CD4-positive, alpha-beta T cell treated with Interleukin-2 at 100 ng/mL for 4 hours (primary cell): Measurements from ENCODE around the gene STRBP.
"Not testable (repeated sequence)": the region's sequence is repeated elsewhere in the genome, so short reads cannot be mapped to it uniquely, and the experiment has no call there.

ENCODE experiments used
- DNase-seq: peaks from one replicate; pipeline ENCODE4 v3.0.0-alpha.2; 2020; ENCODE audit warnings: low spot score

STRBP gene

GRCh38 chr9:123268465-123269259, at the start of gene STRBP:
STRBP (minus strand) TSS chr9:123268586; CDS start chr9:123184134, 84,452 bp downstream.
- peak; percentile 93 for DNase-seq

GRCh38 chr9:123316053-123316718, 47.8 kb upstream of the STRBP start:
- DNase-seq = no peak

GRCh38 chr9:123315635-123316034, 47.2 kb upstream of the STRBP start:
- no peak for DNase-seq

- no peak for DNase-seq
Observed at GRCh38 chr9:123314617-123315016, 46.2 kb upstream of the STRBP start.

- no peak for DNase-seq
Observed at GRCh38 chr9:123312306-123312877, 44.0 kb upstream of the STRBP start.

GRCh38 chr9:123311250-123311752, 42.9 kb upstream of the STRBP start:
- no peak for DNase-seq

- DNase-seq = no peak
Observed at GRCh38 chr9:123310551-123311249, 42.3 kb upstream of the STRBP start.

- DNase-seq = no peak
Observed at GRCh38 chr9:123309611-123310010, 41.2 kb upstream of the STRBP start.

GRCh38 chr9:123305879-123306278, 37.5 kb upstream of the STRBP start:
- DNase-seq = no peak

GRCh38 chr9:123304340-123304691, 35.9 kb upstream of the STRBP start:
- DNase-seq = no peak

- no peak for DNase-seq
Observed at GRCh38 chr9:123302348-123303214, 34.2 kb upstream of the STRBP start.

GRCh38 chr9:123301936-123302335, 33.5 kb upstream of the STRBP start:
- not testable (repeated sequence) for DNase-seq

GRCh38 chr9:123300554-123300953, 32.2 kb upstream of the STRBP start:
- DNase-seq = no peak

GRCh38 chr9:123299558-123300126, 31.3 kb upstream of the STRBP start:
- DNase-seq = no peak

- DNase-seq = no peak
Observed at GRCh38 chr9:123296174-123296573, 27.8 kb upstream of the STRBP start.

- no peak for DNase-seq
Observed at GRCh38 chr9:123291736-123292135, 23.4 kb upstream of the STRBP start.

GRCh38 chr9:123290764-123291163, 22.4 kb upstream of the STRBP start:
- no peak for DNase-seq

GRCh38 chr9:123287639-123288038, 19.3 kb upstream of the STRBP start:
- no peak for DNase-seq

GRCh38 chr9:123286324-123286723, 17.9 kb upstream of the STRBP start:
- DNase-seq = no peak

- DNase-seq = no peak
Observed at GRCh38 chr9:123284656-123285055, 16.3 kb upstream of the STRBP start.

- DNase-seq = no peak
Observed at GRCh38 chr9:123283455-123283854, 15.1 kb upstream of the STRBP start.
